NCI-H446 treated with DMSO at 0.1 percent for 48 hours (cell line): ENCODE measurements around the gene ATP7B.
"Not testable (repeated sequence)": the region's sequence is repeated elsewhere in the genome, so short reads cannot be mapped to it uniquely, and the experiment has no call there.

ENCODE experiments used
- DNase-seq: peaks from one replicate; lab custom pipeline; 2025; lab: John Stamatoyannopoulos, UW

ATP7B gene

DNA sequence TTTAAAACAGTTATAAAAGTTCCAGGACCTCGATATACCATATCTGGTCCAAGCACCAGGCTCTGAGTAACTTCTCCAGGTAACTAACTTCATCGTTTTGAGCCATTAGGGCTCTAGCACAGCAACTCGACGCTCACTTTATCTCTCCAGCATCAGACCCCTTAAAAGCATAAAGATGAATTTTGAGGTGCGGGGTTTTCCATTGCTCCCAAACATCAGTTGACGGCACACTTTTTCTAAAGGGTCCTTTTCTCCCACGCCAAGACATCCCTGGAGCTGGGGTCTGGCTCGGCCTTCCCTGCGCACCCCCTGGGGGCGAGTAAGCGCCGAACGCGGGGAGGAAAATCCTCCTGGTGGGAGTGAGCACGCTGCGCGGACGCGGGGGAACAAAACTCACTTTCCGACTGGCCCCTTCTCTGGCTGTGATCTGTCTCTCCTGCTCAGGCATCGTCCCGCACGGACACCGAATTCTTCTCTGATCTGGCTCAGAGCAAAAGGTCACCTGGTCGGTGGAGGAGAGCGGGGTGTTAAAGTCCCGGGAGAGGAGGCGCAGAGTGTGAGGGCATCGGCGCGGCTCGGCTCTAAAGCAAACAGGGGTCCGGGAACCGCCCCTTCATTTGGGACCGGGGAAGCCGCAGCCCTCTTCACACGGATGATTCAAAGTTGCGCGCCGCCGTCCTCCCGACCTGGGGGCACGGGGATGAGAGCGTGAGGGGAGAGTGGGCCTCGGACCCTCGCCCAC, at the start of gene ATP7B:
Gene ATP7B, minus strand, starts transcription at position 561 of the 742 bp plus-strand sequence. Its CDS starts 113 bp downstream, at position 448.
- DNase-seq = no peak

DNA sequence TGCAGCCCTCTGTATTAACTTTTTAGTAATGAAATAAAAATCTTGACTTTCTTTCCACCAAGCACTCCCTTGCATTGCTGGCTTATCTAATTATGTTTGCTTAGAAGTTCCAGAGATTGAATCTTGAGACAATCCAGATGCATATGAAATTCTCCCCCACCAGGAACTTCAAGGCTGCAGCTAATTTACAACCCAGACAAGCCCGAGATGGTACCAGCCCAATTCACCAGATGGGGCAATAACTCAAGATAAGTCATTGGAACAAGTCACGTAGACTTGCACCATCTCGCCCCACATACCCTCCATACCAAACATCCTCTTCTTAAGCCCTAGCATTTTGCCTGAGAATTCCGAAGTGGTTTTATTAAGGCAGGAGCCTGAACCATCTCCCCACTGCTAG, 42.2 kb upstream of the ATP7B start:
- DNase-seq = no peak

DNA sequence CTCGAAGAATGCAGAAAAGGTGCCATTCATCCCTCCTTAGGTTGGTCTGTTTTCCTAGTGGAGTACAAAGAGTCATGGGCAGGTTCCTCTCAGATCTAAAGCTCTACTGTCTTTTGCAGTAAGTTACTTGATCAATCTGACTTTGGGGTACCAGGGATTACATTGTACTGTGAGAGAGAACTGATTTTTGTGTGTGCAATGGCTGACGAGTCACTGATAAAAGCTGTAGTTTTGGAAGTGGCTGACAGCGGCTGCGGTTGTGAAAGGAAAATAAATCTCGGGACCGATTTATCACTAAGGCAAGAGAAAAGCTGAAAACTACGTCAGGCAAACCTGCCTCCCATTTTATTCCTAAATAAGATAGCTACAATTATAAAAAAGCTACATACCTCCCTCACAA, 40.1 kb upstream of the ATP7B start:
- DNase-seq = no peak

DNA sequence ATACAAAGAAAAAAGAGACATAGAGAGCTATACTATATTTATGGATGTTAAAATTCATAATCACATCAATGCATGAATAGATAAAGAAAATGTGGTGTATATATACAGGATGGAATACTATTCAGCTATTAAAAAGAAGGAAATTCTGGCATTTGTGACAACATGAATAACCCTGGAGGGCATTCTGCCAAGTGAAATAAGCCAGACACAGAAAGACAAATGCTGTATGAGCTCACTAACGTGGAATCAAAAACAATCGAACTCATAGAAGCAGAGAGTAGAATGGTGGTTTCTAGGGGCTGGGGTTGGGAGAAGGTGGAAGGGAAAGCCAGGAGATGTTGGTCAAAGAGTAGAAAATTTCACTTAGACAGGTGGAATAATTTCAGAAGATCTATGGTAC, 37.3 kb upstream of the ATP7B start:
- no peak for DNase-seq

DNA sequence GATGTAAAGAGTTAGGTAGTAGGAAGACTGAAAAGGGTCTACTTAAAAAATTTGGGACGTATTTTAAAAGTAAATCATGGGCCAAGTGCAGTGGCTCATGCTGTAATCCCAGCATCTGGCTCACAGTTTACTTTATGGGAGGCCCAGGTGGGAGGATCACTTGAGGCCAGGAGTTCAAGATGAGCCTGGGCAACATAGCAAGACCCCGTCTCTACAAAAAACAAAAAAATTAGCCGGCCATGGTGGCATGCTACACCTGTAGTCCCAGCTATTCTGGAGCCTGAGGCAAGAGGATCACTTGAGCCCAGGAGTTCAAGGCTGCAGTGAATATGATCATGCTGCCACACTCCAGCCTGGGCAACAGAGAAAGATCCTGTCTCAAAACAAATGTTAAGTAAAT, 36.2 kb upstream of the ATP7B start:
- no peak for DNase-seq

DNA sequence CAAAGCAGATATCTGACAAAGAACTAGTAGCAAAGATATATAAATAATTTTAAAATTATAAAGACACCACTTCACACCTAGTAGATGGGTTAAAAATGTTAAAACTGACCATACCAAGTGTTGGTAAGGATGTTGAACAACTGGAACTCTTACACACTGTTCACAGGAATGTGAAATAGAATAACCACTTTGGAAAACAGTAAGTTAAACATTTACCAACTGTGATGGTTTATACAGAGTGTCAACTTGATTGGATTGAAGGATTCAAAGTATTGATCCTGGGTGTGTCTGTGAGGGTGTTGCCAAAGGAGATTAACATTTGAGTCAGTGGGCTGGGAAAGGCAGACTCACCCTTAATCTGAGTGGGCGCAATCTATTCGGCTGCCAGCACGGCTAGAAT, 32.4 kb upstream of the ATP7B start:
- no peak for DNase-seq

DNA sequence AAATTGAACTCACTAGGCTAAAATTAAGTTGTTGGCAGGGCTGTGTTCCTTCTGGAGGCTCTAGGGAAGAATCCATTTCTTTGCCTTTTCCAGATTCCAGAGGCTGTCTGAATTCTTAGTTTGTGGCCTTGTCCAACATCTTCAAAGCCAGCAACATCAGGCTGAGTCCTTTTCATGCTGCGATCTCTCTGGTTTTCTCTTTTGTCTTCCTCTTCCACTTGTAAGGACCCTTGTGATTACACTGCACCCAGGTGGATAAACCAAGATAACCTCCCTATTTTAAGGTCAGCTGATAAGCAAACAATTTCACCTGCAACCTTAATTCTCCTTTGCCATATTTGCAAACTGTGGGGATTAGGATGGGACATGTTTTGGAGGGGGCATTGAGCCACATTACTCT, 24.8 kb upstream of the ATP7B start:
- DNase-seq = no peak

DNA sequence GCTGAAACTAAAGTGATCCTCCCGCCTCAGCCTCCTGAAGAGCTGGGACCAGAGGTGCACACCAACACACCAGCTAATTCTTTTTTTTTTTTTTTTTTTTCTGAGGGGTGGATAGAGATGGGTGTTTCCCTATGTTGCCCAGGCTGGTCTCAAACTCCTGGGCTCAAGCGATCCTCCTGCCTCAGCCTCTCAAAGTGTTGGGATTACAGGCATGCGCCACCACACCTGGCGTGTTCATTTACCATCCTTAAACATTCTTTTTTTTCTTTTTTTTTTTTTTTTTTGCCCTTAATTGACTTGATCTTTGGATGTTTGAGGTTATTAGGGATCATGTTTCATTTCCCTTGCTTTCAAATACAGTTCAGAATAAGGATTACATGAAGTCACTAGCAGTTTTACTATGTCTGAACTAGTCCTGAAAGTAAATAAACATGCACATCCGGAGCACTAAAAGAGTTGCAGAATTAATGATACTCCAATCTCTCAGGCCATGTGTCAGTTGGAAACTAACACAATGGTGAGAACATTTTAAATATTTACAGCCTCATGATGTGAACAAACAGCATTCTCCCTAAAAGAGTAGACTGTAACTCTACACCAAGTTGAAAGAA, 23.5 kb upstream of the ATP7B start:
- DNase-seq = no peak

DNA sequence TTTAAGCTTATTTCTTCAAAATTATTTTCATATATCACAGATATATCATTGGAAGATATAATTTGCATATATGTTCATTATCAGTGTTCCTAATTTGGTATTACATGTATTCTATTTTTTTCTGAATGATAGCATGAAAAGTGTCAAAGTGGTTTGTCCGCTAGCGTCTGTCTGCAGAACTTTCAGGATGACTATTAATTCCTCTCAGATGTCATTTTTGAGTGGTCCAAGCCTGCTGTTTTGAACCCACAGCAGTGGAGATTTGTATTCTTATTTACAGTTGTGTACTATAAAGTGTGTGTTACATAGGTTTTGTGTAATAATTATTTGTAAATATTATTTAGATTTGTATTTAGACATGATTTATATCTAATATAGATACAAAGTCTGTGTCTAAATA, 21.8 kb upstream of the ATP7B start:
- DNase-seq = no peak

DNA sequence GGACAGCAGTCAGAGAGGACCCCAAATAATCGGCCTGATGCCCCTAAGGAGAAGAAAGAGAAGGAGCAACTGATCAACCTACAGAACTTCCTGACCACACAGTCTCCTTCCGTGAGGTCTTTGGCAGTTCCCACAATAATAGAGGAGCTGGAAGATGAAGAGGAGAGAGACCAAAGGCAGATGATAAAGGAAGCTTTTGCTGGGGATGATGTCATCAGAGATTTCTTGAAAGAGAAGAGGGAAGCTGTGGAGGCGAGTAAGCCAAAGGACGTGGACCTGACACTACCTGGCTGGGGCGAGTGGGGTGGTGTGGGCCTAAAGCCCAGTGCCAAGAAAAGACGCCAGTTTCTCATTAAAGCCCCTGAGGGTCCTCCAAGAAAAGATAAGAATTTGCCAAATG, 19.2 kb upstream of the ATP7B start:
- not testable (repeated sequence) for DNase-seq

DNA sequence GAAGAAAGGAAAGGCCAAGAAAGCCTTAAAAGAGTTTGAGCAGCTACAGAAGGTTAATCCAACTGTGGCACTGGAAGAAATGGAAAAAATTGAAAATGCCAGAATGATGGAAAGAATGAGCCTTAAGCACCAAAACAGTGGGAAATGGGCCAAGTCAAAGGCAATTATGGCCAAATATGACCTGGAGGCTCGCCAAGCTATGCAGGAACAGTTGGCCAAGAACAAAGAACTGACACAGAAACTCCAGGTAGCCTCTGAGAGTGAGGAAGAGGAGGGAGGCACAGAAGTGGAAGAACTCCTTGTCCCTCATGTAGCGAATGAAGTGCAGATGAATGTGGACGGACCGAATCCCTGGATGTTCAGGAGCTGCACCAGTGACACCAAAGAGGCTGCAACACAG, 18.3 kb upstream of the ATP7B start:
- no peak for DNase-seq

DNA sequence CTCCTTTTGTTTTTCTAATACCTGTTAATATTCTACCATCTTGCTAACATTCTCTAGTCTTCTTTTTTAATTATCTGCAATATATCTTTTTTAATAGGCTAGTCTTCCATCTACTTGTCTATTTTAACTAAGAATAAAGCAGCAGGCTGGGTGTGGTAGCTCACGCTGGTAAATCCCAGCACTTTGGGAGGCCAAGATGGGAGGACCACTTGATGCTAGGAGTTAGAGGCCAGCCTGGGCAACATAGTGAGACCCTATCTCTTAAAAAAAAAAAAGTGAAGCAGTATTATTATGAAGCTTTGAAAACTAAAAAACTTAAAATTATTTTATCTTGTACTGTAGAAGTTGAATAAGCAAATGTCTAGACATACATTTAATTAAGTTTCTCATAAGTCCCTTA, 16.6 kb upstream of the ATP7B start:
- no peak for DNase-seq

DNA sequence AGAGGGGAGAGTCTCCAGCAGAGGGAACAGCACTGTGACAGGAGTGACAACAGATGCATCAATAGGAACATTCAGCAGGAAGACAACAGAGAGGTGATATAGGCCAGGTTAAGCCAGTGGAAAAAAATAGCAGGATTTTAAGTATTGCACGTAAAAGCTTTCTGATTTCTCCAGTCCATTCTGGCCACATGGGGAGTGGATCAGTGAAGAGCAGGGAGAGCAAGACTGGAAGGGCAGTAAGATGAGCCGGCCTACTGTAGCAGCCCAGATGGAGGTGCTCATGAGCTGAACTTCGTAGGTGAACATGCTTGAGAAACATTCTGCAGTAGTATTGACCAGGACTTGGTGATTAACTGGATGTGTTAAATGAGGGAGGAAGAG, 15.0 kb upstream of the ATP7B start:
- DNase-seq = no peak

DNA sequence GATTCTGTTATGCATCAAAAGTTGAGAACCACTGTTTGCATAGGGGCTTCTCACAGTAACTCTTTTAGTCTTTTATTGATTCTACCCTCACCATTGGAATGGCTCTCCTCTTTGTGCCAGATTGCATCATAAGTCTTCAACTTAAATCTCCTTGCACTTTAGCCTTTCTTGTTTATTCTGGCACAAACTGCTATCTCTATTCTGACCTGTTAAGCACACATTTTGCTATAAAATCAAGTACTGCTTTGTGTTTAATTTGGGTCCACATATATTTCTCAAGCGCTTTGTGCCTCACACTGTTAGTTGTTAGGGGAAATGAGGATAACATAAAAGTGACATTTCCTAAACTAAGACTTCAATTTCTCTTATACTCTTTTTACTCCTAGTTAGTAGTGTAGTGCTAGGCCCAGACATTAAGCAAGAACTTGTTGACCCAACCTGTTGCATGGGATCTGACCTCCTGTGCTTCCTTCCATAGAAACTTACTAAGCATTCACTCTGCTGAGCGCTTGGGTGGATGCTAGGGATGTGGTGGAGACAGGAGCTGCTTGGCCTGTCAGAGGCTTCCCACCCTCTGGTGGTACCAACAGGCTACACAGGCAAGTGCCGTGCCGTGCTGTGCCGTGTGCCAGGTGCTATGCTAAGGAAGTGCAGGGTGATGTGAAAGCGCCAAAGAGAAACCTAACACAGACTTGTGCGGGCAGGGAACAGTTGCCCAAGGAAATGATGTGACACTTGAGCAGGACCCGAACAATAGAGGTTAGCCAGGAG, 14.4 kb upstream of the ATP7B start:
- DNase-seq = no peak

DNA sequence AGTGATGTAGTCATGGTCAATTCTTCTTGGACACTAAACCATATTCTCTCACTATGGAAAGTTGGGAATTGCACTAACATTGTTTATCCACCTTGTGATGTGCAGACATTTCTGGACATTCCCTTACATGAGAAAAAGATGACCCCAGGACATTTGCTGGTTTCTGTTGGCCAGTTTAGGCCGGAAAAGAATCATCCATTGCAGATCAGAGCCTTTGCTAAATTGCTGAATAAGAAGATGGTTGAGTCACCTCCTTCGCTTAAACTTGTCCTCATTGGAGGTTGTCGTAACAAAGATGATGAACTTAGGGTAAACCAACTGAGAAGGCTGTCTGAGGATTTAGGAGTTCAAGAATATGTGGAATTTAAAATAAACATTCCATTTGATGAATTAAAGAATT, 13.2 kb upstream of the ATP7B start, which contains the start of gene UTP14C:
Gene UTP14C, plus strand, starts transcription at position 211 of the 400 bp plus-strand sequence. CDS start 4,114 bp downstream, outside the sequence.
- no peak for DNase-seq

DNA sequence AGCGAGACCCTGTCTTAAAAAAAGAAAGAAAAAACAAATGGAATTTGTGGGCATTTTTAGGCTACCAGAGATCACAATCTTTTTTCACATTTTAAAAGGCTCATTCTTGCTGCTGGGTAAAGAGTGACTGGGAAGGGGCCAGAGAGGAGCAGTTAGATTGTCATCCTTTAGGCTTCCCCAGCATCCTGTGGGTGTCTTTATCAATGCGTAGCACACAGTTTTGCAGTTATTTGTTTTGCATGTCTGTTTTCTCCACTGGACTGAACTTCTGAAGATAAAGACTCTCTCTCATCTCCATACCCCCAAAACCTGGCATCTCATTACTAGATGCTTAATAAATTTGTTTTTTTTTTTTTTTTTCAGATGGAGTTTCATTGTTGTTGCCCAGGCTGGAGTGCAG, 11.1 kb upstream of the ATP7B start:
- DNase-seq = no peak

DNA sequence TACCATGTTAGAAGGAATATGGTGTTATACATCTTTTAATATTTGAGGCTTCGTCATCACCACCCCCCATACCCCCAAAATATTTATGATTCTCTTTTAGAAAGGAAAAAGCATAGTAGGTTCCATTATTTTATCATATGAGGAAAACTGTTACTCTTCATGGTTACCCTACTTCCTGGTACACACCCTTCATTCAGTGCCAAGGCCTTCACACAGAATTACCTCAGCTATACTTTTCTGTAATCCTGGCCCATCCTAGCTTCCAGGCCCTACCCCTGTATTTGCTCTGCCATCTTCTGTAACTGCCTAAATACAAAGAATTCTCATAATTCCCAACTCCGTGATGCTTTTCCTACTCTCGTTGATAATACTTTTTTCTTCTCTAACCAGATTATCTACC, 8.9 kb upstream of the ATP7B start:
- no peak for DNase-seq

DNA sequence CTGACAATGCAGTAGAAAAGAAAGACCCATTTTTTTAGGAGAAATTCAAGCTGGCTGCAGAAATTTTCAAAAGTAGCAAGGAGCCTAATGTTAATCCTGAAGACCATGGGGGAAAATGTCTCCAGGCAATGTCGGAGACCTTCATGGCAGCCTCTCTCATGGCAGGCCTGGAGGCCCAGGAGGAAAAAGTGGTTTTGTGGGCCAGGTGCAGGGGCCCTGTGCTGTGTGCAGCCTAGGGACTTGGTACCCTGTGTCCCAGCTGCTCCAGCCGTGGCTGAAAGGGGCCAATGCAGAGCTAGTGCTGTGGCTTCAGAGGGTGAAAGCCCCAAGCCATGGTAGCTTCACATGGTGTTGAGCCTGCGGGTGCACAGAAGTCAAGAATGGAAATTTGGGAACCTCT, 5.0 kb upstream of the ATP7B start:
- DNase-seq = no peak

DNA sequence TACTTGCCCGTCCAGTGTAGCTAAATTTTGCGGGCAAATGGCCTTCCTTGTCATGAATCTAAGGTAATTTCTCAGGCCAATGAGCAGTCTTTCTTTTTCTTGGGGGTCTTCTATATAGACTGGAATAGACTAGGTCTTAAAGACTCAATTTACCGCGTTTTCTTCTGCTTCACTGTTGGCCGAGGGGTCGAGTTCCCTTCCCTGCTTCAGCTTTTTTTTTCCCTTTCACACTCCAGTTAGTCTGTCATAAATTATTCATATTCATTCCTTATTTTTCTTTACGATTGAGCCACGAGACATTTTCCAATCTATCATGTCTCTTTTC, 1.2 kb upstream of the ATP7B start:
- DNase-seq = no peak

DNA sequence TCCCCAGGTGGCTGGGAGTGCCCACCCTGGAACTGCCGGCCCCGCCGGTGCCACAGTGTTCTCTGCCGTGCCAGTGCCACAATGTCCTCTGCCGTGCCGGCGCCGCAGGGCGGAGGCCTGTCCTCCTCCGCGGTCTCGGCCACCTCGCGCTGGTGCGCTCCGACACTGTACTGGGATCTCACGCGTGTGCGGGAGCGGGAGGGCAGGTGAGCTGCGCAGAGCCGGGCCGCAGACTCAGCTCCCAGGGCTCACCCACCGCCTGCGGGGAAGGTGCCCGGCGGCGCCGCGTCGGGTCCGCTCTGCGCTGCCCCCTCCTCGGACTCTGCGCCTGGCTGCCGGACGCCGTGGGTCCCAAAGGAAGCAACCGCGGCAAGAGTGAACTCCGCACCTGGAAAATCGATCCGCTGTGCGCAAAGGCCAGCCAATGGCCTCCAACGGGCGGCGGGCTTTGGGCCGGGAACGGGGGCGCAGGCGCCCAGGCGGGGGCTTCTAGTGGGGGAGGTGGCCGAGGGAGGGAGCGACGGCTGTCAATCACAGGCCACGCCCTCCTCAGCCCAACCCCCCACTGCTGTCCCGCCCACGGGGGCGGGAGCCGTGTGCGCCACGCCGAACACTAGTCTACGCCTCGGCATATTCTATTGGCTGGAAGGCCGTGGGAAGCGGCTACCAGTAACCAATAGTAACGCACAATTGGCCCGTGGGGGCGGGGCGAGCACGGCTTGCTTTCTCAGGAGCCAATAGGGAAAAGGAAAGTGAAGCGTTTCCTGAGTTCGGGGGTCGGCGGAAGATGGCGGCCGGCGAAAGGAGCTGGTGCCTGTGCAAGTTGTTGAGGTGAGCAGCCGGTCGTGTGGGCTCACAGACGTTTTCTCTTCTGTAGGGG, 622 bp upstream of the ATP7B start, which contains the start of gene ALG11:
Gene ALG11, plus strand, starts transcription at position 767 of the 880 bp plus-strand sequence. Its CDS starts 21 bp downstream, at position 788.
- DNase-seq = peak; percentile 91

DNA sequence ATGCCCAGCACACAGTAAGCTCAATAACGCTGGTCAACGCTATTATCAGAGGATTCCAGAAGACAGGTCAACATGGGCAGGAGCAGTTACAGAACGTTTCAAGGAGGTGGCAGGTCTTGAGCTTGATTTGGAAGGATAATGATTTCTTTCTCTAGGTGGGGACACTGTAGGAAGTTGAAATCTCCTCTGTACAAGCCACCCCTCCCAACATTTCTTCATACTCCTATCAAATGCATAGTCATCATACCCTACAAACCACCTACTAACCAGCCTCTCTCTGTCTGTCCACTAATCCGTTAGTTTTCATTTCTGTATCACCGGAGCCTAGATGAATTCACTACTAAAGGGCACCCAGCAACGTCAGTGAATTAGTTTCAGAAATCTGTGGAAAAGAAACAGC, 1.3 kb downstream of the ATP7B start:
- no peak for DNase-seq
